Tibial artery (tissue), 4 donors: ENCODE measurements around the gene CMSS1.

Source experiments
- DNase-seq, 2 donors: peaks; one replicate each; pipeline ENCODE4 v3.0.0-alpha.2; 2019
- H3K27ac ChIP-seq, 2 donors: fragments of 200-600 bp; sonication (generic) in 1 of 2; 1 replicate in 1 of 2; 2 replicates in 1 of 2; pipeline ENCODE4 v1.5.1; 2018 to 2019; ENCODE audit warnings: mild to moderate bottlenecking in 1 of 2
- H3K27me3 ChIP-seq, 2 donors: fragments of 200-600 bp; sonication (generic) in 1 of 2; one replicate each; pipeline versions ENCODE4 v1.5.1 to v1.6.0; 2016 to 2019
- H3K36me3 ChIP-seq, 3 donors: fragments of 200-600 bp; sonication (generic) in 2 of 3; one replicate each; pipeline ENCODE4 v1.5.1; 2016 to 2019; ENCODE audit warnings: mild to moderate bottlenecking in 2 of 3
- H3K4me1 ChIP-seq, 4 donors: fragments of 200-600 bp; sonication (generic) in 2 of 4; 1 replicate in 3 of 4; 2 replicates in 1 of 4; pipeline ENCODE4 v1.5.1; 2016 to 2019
- H3K4me3 ChIP-seq, 2 donors: fragments of 200-600 bp; sonication (generic) in 1 of 2; 1 replicate in 1 of 2; 2 replicates in 1 of 2; pipeline ENCODE4 v1.5.1; 2018 to 2019; ENCODE audit warnings: mild to moderate bottlenecking in 2 of 2
- H3K9me3 ChIP-seq, 3 donors: fragments of 200-600 bp; sonication (generic) in 1 of 3; one replicate each; pipeline ENCODE4 v1.5.1; 2016 to 2019
- intact Hi-C: fragments of 100-400 bp; cut with DNase I; formaldehyde crosslinking; loops from one replicate; pipeline ENCODE4 v1.15.0; 2023; ENCODE audit warnings: low total_unique reads
- TF ChIP-seq, protein P1 (sequence below), 2 experiments: fragments of 200-600 bp in 1 of 2; fragments of 450-650 bp in 1 of 2; IDR thresholded peaks; one replicate each; pipeline ENCODE4 v1.5.1; 2017 to 2019; ENCODE audit warnings: antibody characterized with exemption in 2 of 2, mild to moderate bottlenecking in 1 of 2, moderate library complexity in 1 of 2

The CMSS1 gene

DNA sequence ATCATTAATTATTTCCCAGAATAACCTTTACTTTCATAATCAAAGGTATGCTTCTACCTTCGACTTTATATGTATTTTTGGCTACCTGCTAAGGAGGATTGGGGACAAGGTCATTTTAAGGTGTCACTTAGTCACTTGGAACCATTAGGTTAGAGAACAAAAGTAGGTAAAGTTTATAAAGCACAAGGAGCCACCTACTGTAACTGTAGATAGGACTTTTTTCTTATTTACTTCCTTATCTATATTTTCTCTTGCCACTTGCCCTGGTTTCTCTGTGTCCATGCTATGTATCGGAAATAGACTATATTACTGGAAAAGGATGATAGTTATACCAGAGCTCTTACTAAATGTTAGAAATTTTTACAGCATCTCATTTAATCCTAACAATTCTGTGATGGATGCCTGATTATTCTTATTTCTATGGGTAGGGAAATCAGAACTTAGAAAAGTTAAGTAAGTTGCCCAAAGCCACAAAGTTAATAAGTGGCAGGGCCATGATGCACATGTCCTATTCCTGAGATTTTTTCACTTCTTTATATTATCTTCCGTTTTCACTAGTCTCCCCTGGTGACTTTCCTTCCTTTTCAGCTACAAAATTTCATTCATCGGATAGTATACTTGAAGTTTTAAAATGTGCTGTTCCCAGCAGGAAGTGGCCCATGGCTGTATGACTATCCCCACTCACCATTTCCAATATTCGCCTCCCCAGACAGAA lies 132.5 kb downstream of the CMSS1 start:
- no peak for DNase-seq
- TF ChIP-seq, protein P1, sequence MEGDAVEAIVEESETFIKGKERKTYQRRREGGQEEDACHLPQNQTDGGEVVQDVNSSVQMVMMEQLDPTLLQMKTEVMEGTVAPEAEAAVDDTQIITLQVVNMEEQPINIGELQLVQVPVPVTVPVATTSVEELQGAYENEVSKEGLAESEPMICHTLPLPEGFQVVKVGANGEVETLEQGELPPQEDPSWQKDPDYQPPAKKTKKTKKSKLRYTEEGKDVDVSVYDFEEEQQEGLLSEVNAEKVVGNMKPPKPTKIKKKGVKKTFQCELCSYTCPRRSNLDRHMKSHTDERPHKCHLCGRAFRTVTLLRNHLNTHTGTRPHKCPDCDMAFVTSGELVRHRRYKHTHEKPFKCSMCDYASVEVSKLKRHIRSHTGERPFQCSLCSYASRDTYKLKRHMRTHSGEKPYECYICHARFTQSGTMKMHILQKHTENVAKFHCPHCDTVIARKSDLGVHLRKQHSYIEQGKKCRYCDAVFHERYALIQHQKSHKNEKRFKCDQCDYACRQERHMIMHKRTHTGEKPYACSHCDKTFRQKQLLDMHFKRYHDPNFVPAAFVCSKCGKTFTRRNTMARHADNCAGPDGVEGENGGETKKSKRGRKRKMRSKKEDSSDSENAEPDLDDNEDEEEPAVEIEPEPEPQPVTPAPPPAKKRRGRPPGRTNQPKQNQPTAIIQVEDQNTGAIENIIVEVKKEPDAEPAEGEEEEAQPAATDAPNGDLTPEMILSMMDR (IDR thresholded peaks at IDR 0.05) = no peak
- intact Hi-C loops = no loop called here
- H3K36me3 ChIP-seq = no peaks in the 10 kb centered on the region
- no peaks in the 10 kb centered on the region for H3K9me3 ChIP-seq
- peaks cover 0 to 63% (median 21%) of the 10 kb centered on the region in 4 donors for H3K4me1 ChIP-seq
- H3K27me3 ChIP-seq = no peaks in the 10 kb centered on the region
- peak overlapping the region; percentile 6 to 48 for H3K27ac ChIP-seq
- H3K4me3 ChIP-seq = no peak overlapping the region

DNA sequence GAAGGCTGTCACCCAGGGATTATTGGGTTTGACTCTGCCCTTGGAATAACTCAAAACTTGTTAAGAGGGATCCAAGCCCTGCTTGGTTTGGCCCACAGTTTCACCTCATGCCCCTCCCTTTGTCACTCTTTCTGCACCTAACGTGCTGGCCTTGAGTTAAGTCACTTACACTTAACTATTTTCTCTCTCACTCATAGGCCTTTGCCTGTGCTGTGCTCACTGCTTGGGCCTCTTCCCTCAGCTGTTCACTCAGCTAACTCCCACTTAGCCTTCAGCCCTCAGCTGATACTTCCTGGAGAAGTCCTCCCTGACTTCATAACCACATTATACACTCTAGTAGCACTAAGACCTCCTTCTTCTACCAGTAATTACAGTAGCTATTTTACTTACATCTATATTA lies 133.3 kb downstream of the CMSS1 start:
- Histone ChIP-seq H3K36me3 (no peaks in the 10 kb centered on the region), H3K27ac (peak overlapping the region in 1 of 2 donors; percentile 48), H3K27me3 (no peaks in the 10 kb centered on the region), H3K4me1 (peaks cover 0 to 55% (median 13%) of the 10 kb centered on the region in 4 donors), H3K9me3 (no peaks in the 10 kb centered on the region), H3K4me3 (no peak overlapping the region)
- DNase-seq = no peak
- intact Hi-C loops = no loop called here
- TF ChIP-seq, protein P1 (IDR thresholded peaks at IDR 0.05) = no peak

DNA sequence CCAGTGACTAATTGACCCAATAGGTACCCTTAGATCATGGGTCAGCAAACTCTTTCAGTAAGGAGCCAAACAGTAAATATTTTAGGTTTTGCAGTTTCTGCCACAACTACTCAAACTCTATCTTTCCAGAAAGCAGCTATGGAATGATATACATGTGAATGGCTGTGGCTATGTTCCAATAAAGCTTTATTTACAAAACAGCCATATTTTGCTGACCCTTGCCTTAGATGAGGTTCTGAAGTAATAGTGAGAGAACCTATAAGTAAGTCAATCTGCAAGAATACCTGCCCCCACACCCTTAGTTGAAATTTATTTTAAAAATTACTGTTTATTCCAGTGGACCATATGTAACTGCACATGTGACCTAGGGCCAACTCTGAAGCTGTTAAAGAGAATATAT lies 134.0 kb downstream of the CMSS1 start:
- intact Hi-C loops = no loop called here
- TF ChIP-seq, protein P1 (IDR thresholded peaks at IDR 0.05) = no peak
- no peaks in the 10 kb centered on the region for H3K27me3 ChIP-seq
- H3K4me1 ChIP-seq = peaks cover 0 to 49% (median 11%) of the 10 kb centered on the region in 4 donors
- no peaks in the 10 kb centered on the region for H3K9me3 ChIP-seq
- H3K36me3 ChIP-seq = no peaks in the 10 kb centered on the region
- H3K4me3 ChIP-seq = no peak overlapping the region
- DNase-seq = no peak
- H3K27ac ChIP-seq = no peak overlapping the region

DNA sequence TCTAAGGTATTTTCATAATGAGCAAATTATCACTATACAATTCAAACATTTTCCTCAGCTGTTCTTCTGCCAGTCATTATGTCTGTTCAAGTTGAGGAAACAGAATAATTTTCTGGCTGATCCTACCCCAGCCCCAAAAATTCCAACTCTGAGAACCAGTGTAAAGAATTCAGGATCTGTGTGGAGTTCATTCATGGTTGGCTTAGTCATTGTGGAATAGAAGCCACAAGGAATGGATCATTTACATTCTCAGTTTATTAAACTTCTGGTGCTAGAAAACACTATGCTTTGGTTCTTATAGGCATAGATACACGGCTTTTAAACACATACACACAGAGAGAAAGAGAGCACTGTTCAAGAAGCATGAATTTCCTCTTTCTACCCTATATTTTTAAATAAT lies 134.6 kb downstream of the CMSS1 start:
- Histone ChIP-seq H3K27me3 (no peaks in the 10 kb centered on the region), H3K4me3 (no peak overlapping the region), H3K9me3 (no peaks in the 10 kb centered on the region), H3K4me1 (peaks cover 0 to 55% (median 11%) of the 10 kb centered on the region in 4 donors), H3K27ac (no peak overlapping the region), H3K36me3 (no peaks in the 10 kb centered on the region)
- TF ChIP-seq, protein P1 (IDR thresholded peaks at IDR 0.05) = no peak
- intact Hi-C loops = no loop called here
- DNase-seq = no peak

DNA sequence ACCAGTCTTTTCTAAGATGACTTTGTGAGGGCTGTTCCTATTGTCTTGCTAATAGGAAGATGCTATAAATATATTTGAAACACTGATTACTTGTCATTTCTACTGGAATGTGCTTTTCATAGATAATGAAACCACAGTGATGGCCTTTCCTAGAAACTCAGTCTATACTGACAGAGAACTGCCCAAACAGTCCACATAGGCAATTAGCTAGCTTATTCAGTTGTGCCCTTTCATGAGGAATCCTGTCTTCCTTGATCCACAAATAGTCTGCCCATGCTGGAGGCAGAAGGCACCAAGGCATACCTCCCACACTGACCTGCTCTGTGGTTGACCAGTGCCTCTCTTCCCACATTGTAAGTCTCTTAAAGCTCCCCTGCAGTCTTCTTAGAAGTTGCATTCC lies 135.9 kb downstream of the CMSS1 start:
- Histone ChIP-seq H3K36me3 (no peaks in the 10 kb centered on the region), H3K9me3 (no peaks in the 10 kb centered on the region), H3K27me3 (no peaks in the 10 kb centered on the region), H3K4me1 (peaks cover 0 to 62% (median 12%) of the 10 kb centered on the region in 4 donors), H3K4me3 (no peak overlapping the region), H3K27ac (no peak overlapping the region)
- TF ChIP-seq, protein P1 (IDR thresholded peaks at IDR 0.05) = no peak
- intact Hi-C loops = no loop called here
- no peak for DNase-seq
